ENCODE data around the gene RBBP8NL.

RBBP8NL gene

DNA sequence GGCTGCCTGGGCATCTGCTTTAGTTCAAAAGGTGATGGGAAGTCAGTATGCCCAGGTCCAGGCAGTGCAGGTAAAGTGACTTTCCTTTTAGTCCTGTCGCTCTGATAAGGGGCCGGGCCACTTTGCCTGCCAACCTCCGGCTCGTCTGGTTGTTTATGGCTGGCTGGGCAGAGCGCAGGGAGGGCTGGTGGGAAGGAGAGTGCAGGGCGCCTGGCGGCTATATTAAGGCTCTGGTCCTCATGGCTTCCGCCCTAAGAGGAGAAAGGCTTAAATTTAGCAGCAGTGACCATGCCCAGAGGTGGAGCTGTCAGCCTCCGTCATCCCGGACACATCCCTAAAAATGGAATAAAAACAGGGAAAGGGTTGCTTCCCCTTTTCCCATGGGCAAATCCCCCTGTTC lies 33.8 kb upstream of the RBBP8NL start:
- DNase-seq (ENCODE audit: low spot score): no peak

DNA sequence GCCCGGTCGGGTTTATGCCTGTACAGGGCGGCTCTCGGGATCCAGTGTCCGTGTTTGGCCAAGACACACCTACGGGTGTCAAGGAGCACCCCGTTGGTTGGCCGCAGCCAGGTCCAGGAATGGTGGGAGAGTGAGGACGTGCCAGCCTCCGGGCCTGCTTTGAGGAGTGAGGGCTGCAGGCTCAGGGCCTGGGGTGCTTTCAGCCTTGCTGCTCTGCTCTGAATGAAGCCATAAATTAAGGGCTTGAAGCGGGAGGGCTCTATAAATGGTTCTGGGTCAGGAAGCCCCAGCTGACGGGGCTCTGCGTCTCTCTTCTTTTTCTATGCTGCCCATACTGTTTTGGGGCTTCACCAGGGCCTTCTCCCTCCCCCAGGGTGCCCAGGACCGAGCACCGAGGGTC lies 33.3 kb upstream of the RBBP8NL start:
- no peak for DNase-seq (ENCODE audit: low spot score)

DNA sequence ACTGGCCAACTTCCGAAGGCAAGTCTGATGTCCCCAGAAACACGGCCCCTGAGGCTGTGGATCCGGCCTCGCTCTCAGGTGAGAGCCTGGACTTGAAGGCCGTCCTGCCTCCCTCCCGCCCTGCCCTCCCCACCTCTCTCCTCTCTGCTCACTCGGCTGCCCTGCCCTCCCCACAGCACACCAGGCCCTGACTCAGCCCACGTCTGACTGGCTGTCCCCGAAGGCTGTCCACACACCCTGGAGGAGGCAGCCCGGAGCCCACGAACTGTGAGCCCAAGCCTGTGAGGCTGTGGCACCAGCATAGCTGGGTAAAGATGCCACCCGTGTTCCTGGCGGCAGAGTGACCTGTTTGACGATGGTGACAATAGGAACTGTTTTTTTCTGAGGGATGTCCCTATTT lies 32.1 kb upstream of the RBBP8NL start:
- no peak for DNase-seq (ENCODE audit: low spot score)

DNA sequence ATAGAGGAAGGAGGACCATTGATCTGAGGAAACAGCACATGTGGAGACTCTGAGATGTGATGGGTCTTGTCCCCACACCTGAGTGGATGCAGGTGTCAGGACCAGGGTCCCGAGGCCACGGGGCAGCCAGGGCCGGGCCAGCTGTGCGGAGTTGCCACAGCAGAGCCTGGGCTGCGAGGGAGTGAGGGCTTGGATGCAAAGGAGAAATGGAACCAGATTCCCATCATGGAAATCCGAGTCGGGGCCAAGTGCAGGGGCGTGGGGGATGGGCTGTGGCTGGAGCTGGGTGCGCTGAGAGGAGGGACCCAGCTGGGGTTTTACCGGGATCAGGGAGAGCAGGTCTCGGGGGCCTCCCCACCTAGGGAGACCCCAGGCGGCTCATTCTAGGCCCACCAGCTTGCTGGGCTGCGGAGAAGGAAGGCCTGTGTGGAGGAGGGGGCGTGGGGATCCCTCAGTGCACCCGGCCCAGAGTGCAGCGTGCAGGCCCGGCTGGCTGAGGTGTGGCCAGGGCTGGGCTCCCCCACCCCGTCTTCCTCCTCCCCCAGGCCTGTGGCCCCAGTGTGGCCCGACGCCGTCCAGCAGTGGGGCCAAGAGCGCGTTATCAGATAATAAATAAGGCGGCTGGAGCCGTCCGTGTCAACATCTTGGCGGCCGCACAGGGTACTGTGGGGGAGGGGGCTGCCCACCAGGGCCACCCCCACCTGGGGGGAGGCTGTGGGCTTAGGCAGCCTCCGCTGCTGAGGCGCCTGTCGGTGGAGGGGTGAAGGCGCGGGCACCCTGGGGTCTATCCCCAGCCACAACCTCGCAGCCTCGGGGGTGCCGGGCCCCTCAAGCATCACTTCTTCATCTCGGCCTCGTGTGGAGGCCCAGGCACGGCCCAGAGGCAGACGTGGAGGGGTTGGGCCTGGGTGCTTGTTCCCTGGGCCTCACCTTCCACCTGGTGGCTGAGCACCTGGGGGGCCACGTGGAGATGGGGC lies 31.2 kb upstream of the RBBP8NL start:
- DNase-seq (ENCODE audit: low spot score): no peak

DNA sequence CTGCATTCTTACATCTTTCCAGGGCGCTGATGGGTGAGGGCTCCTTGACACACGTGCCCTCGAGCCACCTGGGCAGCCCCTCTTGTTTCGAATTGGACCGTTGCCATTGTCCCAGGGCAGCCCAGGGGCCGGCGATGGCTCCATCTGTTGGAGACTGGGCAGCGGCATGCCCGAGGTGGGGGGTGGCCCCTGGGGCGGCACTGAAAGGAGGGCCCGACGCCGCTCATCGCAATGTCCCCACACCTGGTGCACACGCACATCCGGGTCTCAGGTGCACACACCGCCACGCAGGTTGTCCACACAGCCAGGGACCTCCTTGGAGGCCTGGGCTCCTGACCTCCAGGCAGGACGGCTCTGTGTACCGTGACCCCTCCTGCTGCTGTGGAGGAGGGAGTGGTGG lies 30.5 kb upstream of the RBBP8NL start:
- no peak for DNase-seq (ENCODE audit: low spot score)

DNA sequence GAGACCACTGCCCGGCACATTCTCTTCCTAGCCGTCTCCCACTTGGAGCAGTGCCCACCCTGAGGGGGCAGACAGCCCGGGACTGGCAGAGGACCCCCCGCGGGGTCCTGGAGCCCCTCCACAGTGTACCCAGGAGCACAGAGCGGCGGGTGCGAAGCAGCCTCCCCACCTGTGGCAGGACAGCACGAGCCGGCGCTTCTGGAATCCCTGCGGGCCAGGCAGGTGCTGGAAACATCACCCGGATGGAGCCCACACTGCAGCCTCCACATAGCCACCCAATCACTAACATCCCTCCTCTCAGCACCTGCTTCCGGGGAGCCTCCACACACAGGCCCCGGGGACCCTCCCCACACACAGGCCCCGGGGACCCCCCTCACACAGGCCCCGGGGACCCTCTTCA lies 29.8 kb upstream of the RBBP8NL start:
- DNase-seq (ENCODE audit: low spot score): no peak

DNA sequence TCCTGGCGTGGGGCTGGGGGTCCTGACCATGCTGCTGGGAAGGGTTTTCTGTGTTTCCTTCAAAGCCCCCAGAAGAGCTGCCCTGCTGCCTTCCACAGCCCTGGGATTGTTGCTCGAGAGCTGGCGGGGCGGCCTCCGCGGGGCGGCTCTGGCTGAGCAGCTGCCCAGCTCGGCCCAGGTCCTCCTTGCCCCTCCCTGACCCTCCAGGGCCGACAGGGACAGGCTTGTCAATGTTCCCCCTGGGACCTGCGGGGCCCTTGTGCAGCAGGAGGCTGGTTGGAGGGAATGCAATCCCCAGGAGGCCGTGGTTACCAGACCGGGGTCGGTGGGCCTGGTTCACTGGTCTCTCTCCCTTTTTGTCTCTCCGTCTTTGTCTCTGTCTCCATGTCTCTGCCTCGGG lies 28.6 kb upstream of the RBBP8NL start:
- no peak for DNase-seq (ENCODE audit: low spot score)

DNA sequence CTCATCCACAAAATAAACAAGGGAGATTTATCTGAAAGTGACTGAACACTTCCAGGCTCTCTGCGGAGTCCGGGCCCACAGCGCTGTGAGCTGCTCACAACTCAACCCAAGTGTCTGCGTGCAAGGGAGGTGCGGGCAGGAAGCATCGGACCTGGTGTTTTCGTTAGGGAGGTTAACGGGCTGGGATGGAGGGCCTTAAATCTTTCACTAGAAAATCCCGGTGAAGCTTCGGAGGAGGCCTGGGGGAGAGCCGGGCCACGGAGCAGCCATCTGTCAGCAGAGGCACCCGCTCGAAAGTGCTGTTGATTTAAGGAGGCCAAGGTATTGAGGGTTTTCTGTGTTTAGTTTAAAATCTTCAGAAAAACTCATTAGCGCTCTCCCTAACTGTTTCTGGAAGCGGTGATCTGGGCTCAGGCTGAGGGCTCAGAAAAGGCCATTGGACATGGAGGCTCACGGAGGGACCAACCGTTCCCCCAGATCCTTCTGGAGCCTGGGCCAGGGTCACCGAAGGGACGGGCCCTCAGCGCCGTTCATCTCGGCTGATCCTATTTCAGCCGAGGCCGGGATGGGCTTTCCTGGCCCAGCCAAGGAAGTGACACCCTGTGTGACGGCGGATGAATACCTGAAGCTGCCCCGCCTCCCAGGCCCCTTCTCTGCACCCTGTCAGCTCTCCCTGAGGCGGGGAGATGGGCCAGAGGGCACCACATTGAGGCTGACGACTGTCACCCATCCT lies 27.7 kb upstream of the RBBP8NL start:
- DNase-seq (ENCODE audit: low spot score): no peak

DNA sequence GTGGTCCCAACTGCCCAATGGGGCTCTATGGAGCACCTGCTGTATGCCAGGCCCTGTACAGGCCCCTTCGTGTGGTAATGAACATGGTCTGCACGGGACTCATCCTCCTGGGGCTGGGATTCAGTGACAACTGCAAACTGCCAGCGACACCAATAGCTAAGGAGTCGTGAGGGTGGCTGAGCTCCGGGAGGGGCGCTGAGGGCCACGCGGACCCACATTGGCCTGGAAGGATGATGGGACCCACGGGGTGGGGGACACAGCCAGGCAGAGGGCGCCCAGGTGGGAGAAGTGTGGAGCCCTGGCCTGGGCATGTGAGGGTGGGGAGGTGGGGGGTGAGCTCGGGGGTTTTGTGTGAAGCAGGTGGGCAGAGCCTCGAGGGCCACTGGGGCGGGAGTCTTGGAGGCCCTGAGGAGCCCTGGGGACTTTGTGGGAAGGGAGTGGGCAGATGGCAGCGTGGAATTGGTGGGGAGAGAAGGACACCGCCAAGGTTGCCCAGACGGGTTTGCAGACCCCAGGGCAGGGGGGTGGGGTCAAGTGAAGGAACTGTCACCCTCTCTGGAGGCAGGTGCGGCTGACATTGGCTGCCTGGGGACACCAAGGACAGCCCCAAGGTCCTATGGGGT lies 26.0 kb upstream of the RBBP8NL start:
- DNase-seq (ENCODE audit: low spot score): no peak

DNA sequence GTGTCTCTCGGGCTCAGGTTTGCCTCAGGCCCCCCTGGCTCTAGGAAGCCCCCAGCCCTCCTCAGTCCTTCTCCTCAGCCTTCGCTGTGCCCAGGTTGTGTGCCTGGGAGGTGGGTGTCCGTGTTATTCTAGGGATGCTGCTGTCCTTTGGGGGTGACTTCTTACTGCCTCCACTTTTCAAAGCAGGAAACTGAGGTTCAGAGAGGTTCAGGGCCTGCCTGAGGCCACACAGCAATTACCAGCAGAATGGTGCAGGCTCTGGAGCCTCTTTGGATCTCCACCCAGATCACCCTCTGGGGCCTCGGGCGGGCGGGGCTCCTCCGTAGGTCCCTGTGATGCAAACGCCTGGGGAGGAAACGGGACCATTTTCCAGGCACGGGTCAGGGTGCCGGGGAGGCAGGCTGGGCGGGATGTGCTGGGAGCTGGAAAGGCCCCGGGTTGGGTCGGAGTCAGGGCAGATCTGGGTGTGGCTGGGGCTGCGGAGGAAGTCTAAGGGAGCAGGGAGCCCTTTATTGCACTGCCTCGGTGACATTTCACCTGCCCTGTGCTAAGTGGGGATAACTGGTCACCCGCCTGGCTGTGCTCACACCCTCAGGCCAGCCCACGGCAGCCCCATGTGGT lies 25.2 kb upstream of the RBBP8NL start:
- no peak for DNase-seq (ENCODE audit: low spot score)

DNA sequence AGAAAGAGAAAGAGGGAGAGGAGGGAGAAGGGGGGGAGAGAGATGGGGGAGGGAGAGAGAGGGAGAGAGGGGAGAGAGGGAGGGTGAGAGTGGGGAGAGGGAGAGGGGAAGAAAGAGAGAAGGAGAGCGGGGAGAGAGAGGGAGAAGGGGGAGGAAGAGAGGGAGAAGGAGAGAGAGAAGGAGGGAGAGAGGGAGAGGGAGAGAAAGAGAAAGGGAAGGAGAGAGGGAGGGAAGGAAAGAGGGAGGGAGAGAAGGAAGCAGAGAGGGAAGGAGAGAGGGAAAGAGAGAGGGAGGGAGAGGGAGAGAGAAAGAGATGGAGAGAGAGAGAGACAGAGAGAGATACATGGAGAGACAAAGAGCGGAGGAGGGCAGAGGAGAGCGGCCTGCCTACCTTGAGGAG lies 24.6 kb upstream of the RBBP8NL start:
- no peak for DNase-seq (ENCODE audit: low spot score)

DNA sequence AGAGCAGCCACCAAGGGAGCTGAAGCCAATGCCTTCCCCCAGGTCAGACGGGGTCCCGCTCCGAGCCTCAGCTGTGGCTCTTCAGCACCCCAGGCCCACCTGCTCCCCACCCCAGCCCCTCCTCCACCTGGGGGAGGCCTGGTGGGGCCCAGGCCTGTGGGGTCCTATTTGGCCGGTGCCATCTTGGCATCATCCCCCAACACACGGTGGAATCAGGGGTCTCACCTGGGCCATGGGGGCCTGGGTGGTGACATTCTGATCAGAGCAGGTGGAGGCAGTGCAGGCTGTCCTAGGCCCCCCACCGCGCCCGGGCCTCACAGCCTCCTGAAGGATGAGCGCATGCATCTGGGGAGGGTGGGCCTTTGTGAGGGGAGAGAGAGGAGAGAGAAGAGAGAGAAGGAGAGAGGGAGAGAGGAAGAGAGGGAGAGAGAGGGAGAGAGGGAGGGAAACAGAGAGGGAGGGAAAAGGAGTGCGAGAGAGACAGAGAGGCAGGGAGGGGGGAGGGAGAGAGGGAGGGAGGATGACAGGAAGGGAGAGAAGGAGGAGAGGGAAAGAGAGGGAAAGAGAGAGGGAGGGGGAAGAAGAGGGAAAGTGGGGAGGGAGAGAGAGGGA lies 23.9 kb upstream of the RBBP8NL start:
- DNase-seq (ENCODE audit: low spot score): no peak

DNA sequence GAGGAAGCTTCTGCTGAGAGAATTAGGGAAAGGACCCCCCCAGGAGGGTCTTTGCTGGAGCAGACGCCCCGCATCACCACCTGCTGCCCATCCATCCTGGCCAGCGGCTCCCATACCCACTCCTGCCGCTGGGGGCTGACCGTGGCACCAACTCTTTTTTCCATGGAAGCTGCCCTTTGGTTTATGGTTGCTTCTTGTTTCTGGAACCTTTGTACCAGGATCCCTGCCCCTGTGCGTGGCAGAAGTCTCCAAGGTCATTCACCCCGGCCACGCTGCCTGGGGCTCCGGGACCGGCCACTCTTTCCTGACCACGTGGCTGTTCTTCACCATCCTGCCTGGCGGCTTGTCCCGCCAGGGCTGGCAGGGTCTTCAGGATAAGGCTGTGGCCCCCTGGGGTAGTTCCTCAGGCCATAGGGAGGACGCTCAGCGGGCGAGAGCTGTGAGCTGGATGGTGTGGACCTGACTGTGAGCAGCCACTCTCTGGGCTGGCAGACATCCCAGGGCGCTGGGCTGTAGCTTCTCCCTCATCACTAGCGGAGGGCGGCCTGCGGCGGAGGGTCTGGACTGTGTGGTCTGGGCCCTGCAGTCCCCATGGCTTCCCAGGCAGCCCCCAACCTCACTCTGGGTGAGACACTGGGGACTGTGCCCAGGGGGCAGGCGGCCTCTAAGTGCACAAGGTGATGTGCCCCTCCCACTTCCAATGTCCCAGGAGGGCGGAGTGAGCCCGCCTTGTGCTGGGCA lies 22.8 kb upstream of the RBBP8NL start:
- peak; percentile 65 for DNase-seq (ENCODE audit: low spot score)

DNA sequence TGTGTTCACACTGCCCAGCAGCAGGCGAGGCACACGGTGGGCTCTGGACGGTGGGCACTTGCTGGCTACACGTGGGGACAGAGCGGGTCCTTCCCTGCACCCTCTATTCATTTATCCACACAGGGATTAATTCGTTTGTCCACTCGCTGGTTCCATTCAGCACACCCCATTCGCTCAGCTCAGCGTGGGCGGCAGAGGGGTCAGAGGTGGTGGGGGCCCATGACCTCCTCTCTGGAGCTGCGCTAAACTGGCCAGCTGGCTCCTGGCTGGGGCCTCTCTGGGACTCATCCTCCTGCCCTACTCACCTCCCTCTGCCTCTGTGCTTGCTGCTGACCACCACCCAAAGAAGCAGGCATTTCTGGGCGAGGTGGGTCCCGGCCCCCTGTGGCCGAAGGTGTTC lies 21.4 kb upstream of the RBBP8NL start:
- DNase-seq (ENCODE audit: low spot score): no peak

DNA sequence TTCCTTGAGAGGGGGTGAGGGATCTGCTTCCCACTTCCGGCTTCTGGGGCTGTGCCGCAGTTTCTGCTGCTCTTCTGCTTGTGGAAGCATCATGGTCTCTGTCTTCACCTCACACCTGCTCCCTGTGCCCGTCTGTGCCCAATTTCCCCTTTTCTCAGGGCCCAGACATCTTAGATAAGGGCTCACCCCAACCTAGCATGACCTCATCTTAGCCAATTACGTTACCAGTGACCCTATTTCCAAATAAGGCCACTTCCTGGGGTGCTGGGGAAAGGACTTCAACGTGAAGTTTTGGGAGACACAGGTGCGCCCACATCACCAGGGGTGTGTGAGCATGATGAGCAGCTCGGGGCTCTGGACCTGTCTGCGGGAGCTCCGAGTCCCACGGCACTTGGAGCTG lies 20.7 kb upstream of the RBBP8NL start:
- no peak for DNase-seq (ENCODE audit: low spot score)

DNA sequence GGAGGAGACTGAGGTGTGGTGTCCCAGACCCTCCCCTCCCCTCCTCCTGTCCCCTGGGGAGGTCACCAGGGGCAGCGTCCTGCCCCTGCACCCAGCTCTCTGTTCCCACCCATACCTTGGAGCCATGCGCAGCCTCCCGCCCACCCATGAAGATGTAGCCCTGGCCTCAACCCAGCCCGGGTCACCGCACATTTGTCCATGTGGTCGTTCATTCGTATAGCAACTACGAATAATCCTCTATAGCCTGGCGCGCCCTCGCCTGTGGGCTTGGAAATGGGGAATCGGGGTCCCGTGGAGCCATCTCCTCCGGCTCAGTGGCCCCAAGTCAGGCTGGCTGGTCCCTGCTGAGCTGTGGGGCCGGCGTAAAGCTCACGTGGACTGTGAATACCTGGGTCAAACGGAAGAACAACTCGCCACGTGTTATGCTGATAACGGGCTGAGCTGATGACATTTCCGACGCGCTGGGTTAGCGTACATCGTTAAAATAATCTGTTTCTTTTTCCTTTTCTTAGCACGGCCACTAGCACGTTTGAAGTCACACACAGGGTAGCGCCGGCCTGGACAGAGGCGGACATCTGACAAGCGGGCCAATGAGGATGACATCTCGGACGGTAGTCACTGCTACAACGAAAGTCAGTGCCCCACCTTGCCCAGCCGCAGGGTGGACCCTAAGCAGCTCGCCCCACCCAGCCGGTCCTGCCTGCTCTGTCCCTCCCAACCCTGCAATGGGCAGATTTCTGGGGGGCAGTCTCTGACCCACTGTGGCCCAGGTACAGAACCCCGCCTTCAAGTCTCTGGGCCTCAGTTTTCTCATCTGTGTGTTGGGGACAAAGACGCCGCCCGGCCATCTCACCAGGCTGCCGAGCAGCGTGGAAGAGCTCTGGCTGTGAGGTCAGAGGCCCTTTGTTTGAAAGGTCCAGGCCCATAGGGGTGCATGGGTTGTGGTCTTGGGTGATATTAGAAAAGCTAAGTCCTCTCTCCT lies 19.8 kb upstream of the RBBP8NL start:
- DNase-seq (ENCODE audit: low spot score): no peak

DNA sequence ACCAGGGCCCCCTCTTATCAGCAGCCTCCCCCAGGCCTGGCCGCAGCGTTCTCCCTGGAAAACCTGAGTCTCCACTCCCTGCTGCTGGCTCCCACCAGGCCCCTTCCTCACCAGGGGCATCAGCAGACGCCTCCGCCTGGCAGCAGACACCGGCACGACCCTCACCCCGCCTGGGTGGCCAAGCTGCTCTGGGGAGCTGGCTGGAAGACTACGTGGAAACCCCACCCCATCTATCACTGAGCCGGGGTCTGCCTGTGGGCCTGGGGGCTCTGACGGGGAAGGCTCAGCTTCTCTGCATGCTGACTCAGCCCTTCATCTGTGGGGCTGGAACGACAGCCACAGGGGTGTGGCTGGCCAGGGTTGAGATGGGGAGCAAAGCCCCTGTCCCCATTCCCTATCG lies 19.1 kb upstream of the RBBP8NL start:
- DNase-seq (ENCODE audit: low spot score): no peak

DNA sequence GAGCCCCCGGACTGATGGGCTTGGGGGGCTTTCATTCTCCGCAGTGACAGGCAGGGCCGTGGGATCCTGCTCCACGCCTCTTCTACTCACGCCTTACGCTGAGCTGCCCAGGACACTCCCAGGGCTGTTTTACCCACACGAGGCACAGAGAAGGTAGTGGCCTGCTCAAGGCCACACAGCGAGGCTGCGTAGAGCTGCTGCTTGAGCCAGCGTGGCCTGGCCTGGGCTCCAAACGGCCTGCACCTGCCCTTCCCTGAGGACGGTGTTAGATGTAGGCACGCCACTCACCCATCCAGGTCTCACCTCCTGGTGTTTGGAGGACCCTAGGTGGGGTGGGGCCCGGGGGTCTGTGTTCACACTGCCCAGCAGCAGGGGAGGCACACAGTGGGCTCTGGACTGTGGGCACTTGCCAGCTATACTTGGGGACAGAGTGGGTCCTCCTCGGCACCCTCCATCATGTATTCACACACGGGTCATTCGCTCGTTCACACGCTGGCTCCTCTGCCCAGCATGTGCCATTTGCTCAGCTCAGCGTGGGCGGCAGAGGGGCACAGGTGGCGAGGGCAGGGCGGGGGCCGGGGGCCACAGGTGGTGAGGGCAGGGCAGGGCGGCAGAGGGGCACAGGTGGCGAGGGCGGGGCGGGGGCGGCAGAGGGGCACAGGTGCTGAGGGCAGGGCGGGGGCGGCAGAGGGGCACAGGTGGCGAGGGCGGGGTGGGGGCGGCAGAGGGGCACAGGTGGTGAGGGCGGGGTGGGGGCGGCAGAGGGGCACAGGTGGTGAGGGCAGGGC lies 18.4 kb upstream of the RBBP8NL start:
- no peak for DNase-seq (ENCODE audit: low spot score)

DNA sequence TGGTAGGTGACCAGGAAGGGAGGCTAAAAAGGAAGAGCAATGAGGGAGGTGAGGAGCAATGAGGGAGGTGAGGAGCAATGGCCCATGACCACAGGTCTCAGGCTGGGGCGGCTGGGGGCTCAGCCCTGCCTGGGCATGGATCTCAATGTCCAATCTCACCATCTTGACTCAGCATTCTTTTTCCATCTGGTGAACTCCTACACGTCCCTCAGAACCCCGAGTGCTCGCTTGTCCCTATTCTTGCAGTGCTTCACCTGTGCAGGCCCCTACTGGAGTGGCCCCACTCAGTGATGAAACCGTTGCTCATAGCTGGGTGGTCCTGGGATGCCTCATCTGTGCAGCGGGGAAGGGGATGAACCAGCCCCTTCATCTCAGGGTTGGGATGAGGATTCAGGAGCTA lies 16.9 kb upstream of the RBBP8NL start:
- DNase-seq (ENCODE audit: low spot score): no peak
